Heart left ventricle (tissue), 16 donors: ENCODE data around the gene SMTNL2. TPM values are rescaled to one million over a fixed set of nuclear protein-coding genes. Genes with fewer than 3 reads are reported as not detected.

ENCODE experiments used
- ATAC-seq, 4 donors: fragments of 200-7000 bp; cut with Tn5 transposase; one replicate each; pipeline ENCODE4 v1.9.1; 2020 to 2022; ENCODE audit warnings: moderate library complexity in 4 of 4, mild to moderate bottlenecking in 3 of 4, moderate number of reproducible peaks in 1 of 4
- DNase-seq, 5 donors: peaks; one replicate each; pipeline ENCODE4 v3.0.0-alpha.2; 2020
- H3K27ac ChIP-seq, 12 donors: fragments of 200-600 bp; sonication (generic) in 4 of 12; one replicate each; pipeline versions ENCODE4 v1.5.0 to v1.8.0; 2016 to 2022; ENCODE audit warnings: mild to moderate bottlenecking in 2 of 12
- H3K27me3 ChIP-seq, 9 donors: fragments of 200-600 bp; sonication (generic) in 2 of 9; one replicate each; pipeline versions ENCODE4 v1.5.1 to v1.8.0; 2016 to 2022; ENCODE audit warnings: mild to moderate bottlenecking in 3 of 9
- H3K36me3 ChIP-seq, 9 donors: fragments of 200-600 bp; sonication (generic) in 2 of 9; one replicate each; pipeline versions ENCODE4 v1.5.0 to v1.8.0; 2018 to 2022; ENCODE audit warnings: mild to moderate bottlenecking in 2 of 9
- H3K4me1 ChIP-seq, 12 donors: fragments of 200-600 bp; sonication (generic) in 4 of 12; one replicate each; pipeline versions ENCODE4 v1.5.0 to v1.8.0; 2016 to 2022; ENCODE audit warnings: mild to moderate bottlenecking in 3 of 12
- H3K4me3 ChIP-seq, 12 donors: fragments of 200-600 bp; sonication (generic) in 4 of 12; one replicate each; pipeline versions ENCODE4 v1.5.0 to v1.8.0; 2017 to 2022; ENCODE audit warnings: mild to moderate bottlenecking in 9 of 12, moderate library complexity in 4 of 12
- H3K9me3 ChIP-seq, 12 donors: fragments of 200-600 bp; sonication (generic) in 4 of 12; one replicate each; pipeline versions ENCODE4 v1.5.0 to v1.8.0; 2016 to 2022; ENCODE audit warnings: mild to moderate bottlenecking in 1 of 12
- CTCF ChIP-seq, 12 donors: fragments of 200-600 bp; sonication (generic) in 4 of 12; IDR thresholded peaks; one replicate each; pipeline versions ENCODE4 v1.5.0 to v1.8.0; 2018 to 2022; ENCODE audit warnings: antibody characterized with exemption in 12 of 12, mild to moderate bottlenecking in 5 of 12
- POLR2A ChIP-seq, 2 donors: fragments of 450-650 bp; IDR thresholded peaks; one replicate each; pipeline ENCODE4 v1.6.1; 2017; ENCODE audit warnings: antibody characterized with exemption in 2 of 2, mild to moderate bottlenecking in 2 of 2, moderate library complexity in 2 of 2
- WGBS, 4 donors: extraction: QIAGEN DNeasy Blood & Tissue Kit in 2 of 4; methylation state at CpG; one replicate each; pipeline versions ENCODE4 v1.1.5 to v1.1.7; 2013 to 2018; 5-methylcytosine and 5-hydroxymethylcytosine counted together
- intact Hi-C, 10 donors: fragments of 100-400 bp; cut with DNase I; formaldehyde crosslinking; loops; one replicate each; pipeline versions ENCODE4 v1.11.1 to v1.14.2; 2022
- polyA plus RNA-seq, 2 donors: library from polyadenylated mRNA; stranded (reverse); fragments of 200-250 nt; gene quantifications; one replicate each; pipeline ENCODE4 v1.2.3, GENCODE V29; 2013
- total RNA-seq, 9 donors: library from RNA; depleted of rRNA in 2 of 9; stranded (reverse); fragments of >200 nt in 2 of 9; fragmentation: NEBNext Ultra II Directional in 3 of 9; extraction: Animal tissue kit (Norgen Biotek cat#: 25700) in 3 of 9; gene quantifications; one replicate each; pipeline versions ENCODE4 v1.1.0 to v1.2.4, GENCODE V29; 2016 to 2023
- donor health status: ischemic (EF 13 %, LVEDD 7.1; RV severe dilation, severe dysfunction).
- donor health status: healthy with polysubstance abuse.
- donor health status: DM: no; HTN: yes; CAD: no.
- donor health status: DM: no; HTN: no; CAD: no.
- donor health status: ischemic (EF 25% LVEDD 6.9; RV normal size, moderate dysfunction).
- donor health status: ischemic (EF 25% LVEDD 5.7; RV mildly dilated, moderate dysfunction).
- donor health status: healthy.
- donor health status: DM: yes; HTN: yes; CAD: no.
- donor health status: ischemic (EF 35%, LVEDD 5.7; RV mildly dilated, moderate dysfunction).
- donor health status: nonischemic (EF 11% LVEDD 7.7; RV severe dilation, severe dysfunction).
- donor health status: DM: yes; HTN: yes; CAD: no.
- donor health status: PGD.
- donor health status: ischemic (EF 29% LVEDD 5.4; RV normal size, mild dysfunction).
- donor health status: nonischemic (EF 23%, LVEDD 6.1; RV moderate dilation, normal function).

SMTNL2 gene
- total and polyA plus RNA-seq, 11 donors = 2.1 to 47.5 (median 15.6) TPM

GRCh38 chr17:4591529-4591928, 7.2 kb downstream of the SMTNL2 start:
- H3K36me3 ChIP-seq = no peaks in the 10 kb centered on the region
- intact Hi-C loops = no loop called here
- TF ChIP-seq POLR2A (IDR thresholded peaks at IDR 0.05) = no peak
- no peak for TF ChIP-seq CTCF (IDR thresholded peaks at IDR 0.05)
- H3K27ac ChIP-seq = peak overlapping the region in 4 of 12 donors; percentile 5 to 50 (median 44)
- H3K27me3 ChIP-seq = no peaks in the 10 kb centered on the region
- 58 to 70% (median 61%) methylated on average over 7 to 12 of the region's 12 CpGs for WGBS, 4 donors
- DNase-seq (no peak), ATAC-seq (peak in 3 of 4 donors; percentile 1 to 3 (median 2))
- peaks cover 0 to 62% (median 12%) of the 10 kb centered on the region in 12 donors for H3K4me1 ChIP-seq
- no peak overlapping the region for H3K4me3 ChIP-seq
- no peaks in the 10 kb centered on the region for H3K9me3 ChIP-seq

- no peak for TF ChIP-seq POLR2A (IDR thresholded peaks at IDR 0.05)
- no peak for TF ChIP-seq CTCF (IDR thresholded peaks at IDR 0.05)
- Histone ChIP-seq H3K36me3 (no peaks in the 10 kb centered on the region), H3K27me3 (no peaks in the 10 kb centered on the region), H3K4me1 (peaks cover 0 to 55% (median 7%) of the 10 kb centered on the region in 12 donors), H3K4me3 (no peak overlapping the region), H3K27ac (peak overlapping the region in 1 of 12 donors; percentile 43), H3K9me3 (no peaks in the 10 kb centered on the region)
- DNase-seq = no peak
- no peak for ATAC-seq
- intact Hi-C loops = no loop called here
- 82 to 91% (median 86%) methylated on average over 9 to 11 of the region's 11 CpGs for WGBS, 4 donors
Measured at GRCh38 chr17:4592240-4593005, 8.1 kb downstream of the SMTNL2 start.

GRCh38 chr17:4593021-4593421, 8.7 kb downstream of the SMTNL2 start:
- no peaks in the 10 kb centered on the region for H3K9me3 ChIP-seq
- WGBS, 4 donors = 81 to 95% (median 86%) methylated on average over 8 to 14 of the region's 14 CpGs

More at GRCh38 chr17:4593021-4593421, 8.7 kb downstream of the SMTNL2 start:
- TF ChIP-seq CTCF (IDR thresholded peaks at IDR 0.05) (no peak), POLR2A (IDR thresholded peaks at IDR 0.05) (no peak)
- no peak overlapping the region for H3K4me3 ChIP-seq
- no peak for DNase-seq
- no peak for ATAC-seq
- peak overlapping the region in 3 of 12 donors; percentile 24 to 34 (median 30) for H3K27ac ChIP-seq
- H3K36me3 ChIP-seq = no peaks in the 10 kb centered on the region
- H3K4me1 ChIP-seq = peaks cover 0 to 55% (median 3%) of the 10 kb centered on the region in 12 donors
- intact Hi-C loops = no loop called here
- H3K27me3 ChIP-seq = no peaks in the 10 kb centered on the region
